Measurements from ENCODE around the gene FAXC.
"Not testable (repeated sequence)": the region's sequence is repeated elsewhere in the genome, so short reads cannot be mapped to it uniquely, and the experiment has no call there.

FAXC gene

GRCh38 chr6:99341862-99342455, 7.5 kb downstream of the FAXC start:
- no peak for DNase-seq (ENCODE audit: low read depth)

DNA sequence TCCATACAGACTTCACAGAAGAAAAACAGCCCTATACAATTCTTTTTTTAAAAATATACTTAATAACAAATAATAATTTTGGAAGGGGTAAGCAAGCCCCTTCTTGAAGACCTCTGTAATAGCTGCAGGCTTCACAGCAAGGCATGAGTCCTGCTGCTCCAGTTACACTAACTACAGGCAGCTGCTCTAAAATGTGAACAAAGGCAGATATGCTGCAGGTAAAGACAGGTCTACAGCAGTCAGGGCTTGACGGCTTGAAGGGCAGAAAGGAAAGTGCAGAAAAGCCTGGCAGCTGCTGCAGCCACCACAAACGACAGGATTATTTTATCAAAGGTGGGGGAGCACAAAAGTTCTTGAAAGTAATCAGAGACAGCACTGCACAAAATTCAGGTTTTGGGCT, 11.3 kb downstream of the FAXC start:
- no peak for DNase-seq (ENCODE audit: low read depth)

DNA sequence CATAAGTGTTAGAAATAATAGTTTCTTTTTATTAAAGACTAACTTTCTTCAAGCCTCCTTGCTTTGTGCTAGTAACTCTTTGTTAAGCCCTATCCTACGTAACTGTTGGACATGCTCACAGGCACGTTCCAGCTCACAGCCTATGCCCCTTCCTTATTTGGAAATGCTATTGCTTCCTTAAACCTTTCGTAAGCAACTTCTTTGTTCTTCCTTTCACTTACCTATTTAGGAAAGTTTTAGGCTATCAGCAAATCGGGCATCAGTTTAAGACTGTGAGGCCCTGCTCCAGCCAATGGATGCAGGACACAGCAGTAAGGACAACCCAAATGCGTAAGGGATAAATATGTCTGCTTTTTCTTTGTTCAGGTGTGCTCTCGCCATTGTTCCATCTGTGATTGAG, 14.2 kb downstream of the FAXC start:
- not testable (repeated sequence) for DNase-seq (ENCODE audit: low read depth)

DNA sequence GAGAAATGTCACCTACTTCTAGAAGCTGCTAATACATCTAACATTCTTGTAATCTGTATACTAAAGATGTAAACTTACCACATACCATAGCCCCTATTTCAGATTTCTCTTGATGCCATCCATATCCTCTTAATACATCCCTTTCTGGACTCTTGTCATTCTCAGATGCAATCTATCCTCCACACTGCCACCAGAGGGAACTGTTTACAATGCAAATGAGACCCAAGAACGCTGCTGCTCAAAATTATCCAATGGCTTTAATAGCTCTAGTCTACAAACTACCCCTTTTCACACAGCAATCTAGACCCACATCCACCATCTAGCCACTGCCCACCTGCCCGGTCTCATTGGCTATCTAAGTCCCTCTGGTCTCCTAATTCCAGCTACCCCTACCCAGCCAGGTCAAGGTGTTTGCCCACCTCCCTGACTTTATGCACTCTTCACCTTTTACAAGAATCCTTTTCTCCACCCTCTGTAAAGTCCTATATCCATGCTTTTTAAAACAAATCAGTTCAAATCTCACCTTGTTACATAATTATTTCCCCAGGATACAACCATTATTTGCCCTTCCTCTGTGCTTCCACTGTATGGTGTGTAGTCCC, 14.8 kb downstream of the FAXC start:
- DNase-seq (ENCODE audit: low read depth), result no peak

- DNase-seq (ENCODE audit: low read depth), result no peak
Measured at GRCh38 chr6:99333068-99333467, 16.4 kb downstream of the FAXC start.

- no peak for DNase-seq (ENCODE audit: low read depth)
Measured at GRCh38 chr6:99331531-99331930, 17.9 kb downstream of the FAXC start.

DNA sequence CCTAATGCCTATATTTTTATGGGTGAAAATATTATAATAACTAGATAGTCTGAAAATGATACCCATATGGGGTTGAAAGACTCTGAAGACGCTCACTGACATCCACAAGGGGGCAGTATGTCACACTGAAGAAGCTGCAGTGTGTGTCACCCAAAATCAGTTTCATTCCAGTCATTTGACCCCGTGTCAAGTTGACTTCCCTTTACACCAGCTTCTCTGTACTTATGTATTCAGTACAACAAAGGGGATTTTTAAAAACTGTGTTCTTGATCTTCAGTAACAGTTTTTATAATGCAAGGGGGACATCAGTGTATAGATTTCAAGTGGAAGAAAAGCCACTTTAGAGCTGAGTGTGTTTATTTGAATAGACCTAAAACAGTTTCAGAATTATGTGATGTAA, 19.3 kb downstream of the FAXC start:
- peak; percentile 11 for DNase-seq (ENCODE audit: low read depth)

DNA sequence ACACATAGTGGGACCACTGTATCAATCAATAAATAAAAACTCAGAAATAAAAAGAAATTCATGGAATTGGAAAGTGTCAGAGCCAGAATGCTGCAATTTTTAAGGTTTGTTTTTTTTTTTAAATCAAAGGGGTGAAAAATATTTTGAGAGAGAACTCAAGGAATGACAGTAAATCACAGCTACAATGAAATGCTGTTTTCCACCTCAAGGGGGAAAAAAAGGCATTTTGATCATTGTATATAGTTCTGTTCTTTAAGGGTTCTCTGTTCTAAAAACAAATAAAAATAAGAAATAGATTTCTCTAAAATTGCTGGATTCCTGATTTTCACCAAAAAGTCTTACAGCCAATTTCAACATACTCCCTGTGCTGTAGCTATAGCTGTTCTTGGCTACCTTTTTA, 24.5 kb downstream of the FAXC start:
- DNase-seq (ENCODE audit: low read depth), result no peak

DNA sequence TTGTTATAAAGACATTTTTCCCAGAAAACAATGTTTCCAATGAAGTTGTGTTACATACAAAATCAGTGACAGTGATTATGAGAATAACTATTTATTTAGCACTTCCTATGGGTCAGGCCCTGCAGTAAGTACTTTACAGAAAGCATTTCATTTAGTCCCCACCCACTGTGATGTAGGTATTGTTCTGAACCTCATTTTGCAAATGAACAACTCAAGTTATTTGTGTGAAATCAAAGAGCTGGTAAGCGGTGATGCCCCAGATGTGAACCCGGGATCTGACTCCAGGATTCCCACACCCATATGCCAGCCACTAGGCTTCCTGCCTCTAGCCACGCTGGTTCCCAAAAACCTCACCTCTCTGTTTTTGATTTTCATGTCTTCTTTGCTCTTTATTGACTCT, 30.9 kb downstream of the FAXC start:
- no peak for DNase-seq (ENCODE audit: low read depth)

DNA sequence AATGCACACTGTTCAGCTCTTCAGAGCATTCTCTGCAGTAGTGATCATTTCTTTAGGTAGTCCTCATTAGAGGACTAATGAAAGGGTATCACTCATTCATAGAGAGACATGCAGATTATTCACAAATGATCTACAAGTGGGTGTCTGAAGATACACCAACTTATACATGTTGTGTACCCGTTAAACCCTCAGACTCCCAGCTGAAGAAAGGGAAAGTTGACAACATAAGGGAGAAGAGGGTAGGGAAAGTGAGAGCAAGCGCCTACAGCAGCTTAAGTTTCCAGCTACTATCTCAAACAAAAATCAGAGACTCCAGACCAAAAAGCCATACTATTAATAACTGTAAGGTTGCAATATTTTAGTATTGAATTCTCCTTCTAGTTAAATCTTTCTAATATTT, 37.1 kb downstream of the FAXC start:
- DNase-seq (ENCODE audit: low read depth), result no peak

DNA sequence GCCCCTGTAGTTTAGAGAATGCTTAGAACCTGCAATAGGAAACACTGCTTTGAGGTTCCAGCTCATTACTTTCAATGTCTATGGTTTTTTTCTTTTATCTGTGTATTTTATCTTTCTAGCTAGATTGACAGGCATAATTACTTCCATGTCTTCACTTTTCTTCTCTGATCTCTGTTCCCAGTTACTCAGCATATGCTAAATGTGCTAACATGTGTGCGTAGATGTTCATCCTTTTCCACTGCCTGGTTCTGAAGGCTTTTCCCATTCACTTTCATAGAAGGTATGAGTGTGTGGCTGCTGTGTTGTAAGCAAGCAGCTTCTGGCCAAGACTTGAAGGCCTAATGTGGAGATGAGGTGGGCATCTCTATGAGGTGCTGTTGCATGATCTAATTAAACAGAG, 38.9 kb downstream of the FAXC start:
- no peak for DNase-seq (ENCODE audit: low read depth)

- DNase-seq (ENCODE audit: low read depth), result no peak
Measured at GRCh38 chr6:99309557-99309956, 39.9 kb downstream of the FAXC start.

- no peak for DNase-seq (ENCODE audit: low read depth)
Measured at GRCh38 chr6:99308788-99309187, 40.7 kb downstream of the FAXC start.

DNA sequence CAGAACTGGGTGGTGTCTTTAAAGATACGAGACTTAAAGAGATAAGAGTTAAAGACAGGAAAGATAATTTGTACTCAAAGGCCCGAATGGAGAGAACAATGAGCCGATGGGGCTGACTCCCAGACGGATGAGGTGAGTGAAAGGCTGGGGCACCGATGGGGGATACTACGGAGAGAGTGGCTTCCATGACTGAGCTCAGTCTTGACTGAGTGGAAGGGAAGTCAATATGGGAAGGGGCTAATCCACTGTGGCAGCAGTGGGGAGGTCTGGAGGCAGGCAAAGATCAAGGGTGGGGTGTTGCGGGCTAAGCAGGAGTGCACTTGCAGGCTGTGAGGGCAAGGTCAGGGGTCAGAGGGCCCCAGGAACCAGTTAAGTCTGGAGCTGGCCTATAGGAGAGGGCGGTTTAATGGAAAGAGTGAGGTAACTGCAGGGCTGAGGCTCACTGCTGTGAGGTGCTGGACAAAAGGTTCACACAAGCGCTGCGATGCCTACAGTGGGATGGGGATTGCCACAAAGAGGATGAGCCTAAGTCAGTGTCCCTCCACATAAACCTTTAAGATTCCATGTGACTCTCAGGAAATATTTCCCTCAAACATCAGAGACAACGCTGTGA, 42.1 kb downstream of the FAXC start:
- DNase-seq (ENCODE audit: low read depth), result no peak

- no peak for DNase-seq (ENCODE audit: low read depth)
Measured at GRCh38 chr6:99306341-99306740, 43.1 kb downstream of the FAXC start.

DNA sequence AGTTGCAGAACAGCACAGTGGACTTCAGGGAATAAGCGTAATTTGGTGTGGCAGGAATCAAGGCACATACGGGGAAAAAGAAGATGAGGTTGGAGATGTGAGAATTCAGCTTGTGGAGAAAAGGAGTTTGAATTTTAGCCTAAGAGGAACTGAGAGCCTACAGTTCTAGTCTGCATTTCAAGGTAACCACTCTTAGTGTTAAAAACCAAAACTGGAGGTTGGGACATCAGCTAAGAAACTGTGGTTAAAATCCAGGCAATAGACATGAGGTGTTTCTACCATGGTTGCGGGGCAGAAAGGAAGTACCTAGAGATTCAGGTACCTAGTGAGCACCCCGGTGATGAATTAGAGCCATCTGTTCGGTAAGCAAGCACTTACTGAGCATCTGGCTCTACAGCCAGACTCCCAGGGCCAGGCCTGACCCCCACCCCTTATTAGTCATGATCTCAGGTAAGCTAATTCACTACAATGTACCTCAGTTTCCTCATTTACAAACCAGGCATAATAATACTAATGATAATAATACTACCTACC, 44.4 kb downstream of the FAXC start:
- DNase-seq (ENCODE audit: low read depth), result no peak

DNA sequence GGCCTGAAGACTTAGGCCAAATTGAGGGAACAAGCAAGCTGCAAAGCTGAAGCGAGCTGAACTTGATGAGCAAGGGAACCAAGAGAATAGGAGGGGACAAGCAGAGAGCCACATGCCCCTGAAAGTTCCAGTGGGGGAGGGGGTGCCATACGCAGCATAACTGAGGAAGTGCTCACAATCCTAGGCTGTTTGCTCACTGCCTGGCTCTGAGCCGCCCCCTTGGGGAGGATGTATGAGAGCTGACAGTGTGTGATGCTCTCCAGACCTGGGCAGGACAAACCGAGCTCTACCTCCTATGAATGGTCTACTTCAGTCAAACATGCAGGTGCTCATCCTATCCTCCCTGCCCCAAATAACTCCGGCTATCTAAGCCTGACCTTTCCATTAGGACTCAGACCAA, 52.1 kb downstream of the FAXC start:
- DNase-seq (ENCODE audit: low read depth), result no peak

DNA sequence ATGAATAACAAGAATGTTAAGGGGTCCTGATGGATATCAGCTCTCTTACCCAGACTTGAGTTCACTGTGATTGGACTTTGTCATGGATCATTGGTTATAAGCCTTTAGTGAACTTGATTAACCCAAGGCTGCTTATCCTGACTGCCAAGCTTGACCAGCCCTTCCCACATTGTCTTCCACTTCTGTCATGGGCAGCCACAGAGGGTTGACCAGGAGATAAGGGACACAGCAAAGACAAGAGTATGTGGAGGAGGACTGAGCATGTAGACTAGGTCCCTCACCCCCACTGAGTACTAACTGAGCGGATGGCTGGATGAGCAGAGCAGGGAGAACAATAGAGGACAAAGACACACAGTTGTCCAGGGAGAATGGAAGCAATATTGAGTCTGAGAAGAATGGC, 52.5 kb downstream of the FAXC start:
- DNase-seq (ENCODE audit: low read depth), result no peak

DNA sequence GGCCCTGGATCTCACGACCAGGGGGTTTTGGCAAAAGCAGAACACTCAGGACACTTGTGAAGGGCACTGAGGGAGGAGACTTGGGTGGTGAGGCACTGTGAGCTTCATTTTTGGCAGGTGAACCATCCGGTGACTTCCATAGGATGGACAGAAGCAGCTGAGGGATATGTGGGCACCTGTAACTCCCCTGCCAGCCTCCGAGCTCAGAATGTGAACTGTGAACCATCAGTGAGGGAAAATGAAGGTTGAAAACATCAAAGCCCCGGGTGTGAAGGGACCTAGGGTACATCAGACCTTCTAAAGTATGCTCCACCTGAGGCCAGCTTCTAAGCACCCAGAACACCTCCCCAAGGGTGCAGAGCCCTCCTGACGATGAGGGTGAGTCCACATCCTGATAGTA, 53.2 kb downstream of the FAXC start:
- no peak for DNase-seq (ENCODE audit: low read depth)

GRCh38 chr6:99295276-99295675, 54.2 kb downstream of the FAXC start:
- no peak for DNase-seq (ENCODE audit: low read depth)

GRCh38 chr6:99294786-99295185, 54.7 kb downstream of the FAXC start:
- no peak for DNase-seq (ENCODE audit: low read depth)

DNA sequence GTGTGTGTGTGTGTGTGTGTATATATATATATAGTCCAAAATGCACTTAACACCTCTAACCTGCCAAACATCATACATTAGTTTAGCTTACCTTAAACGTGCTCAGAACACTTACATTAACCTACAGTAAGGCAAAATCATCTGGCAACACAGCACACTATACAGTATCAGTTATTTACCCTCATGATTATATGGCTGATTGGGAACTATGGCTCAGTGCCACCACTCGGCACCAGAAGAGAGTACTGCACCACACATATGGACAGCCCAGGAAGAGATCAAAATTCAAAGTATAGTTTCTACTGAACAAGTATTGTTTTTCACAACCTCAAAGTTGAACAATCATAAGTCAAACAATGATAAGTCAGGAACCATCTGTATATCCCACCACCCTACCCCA, 59.8 kb downstream of the FAXC start:
- no peak for DNase-seq (ENCODE audit: low read depth)

DNA sequence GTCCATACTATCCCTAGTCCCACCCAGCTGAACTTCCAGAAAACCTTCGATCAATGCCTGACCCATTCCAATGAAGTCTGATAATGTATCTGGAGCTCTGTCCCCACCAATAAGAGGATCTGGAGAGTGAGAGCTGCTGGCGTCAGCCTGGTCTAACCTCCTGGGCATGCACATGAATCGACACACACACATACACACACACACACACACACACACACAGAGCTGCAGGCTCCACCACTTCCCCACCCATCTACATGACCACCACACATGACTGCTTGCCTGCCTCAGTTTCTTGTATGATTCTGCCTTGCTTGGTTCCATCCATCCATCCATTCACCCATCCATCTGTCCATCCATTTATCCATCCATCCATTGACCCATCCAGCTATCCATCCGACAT, 60.8 kb downstream of the FAXC start:
- DNase-seq (ENCODE audit: low read depth), result no peak

- no peak for DNase-seq (ENCODE audit: low read depth)
Measured at GRCh38 chr6:99287523-99287922, 62.0 kb downstream of the FAXC start.

Data from stimulated activated CD8-positive, alpha-beta memory T cell treated with anti-CD3 and anti-CD28 coated beads, Interleukin-12 subunit alpha, Interleukin-12 subunit beta, amount 100 ng/mL, for 4 hours (primary cell).